T47D (cell line): ENCODE results near the gene ITGB7.

Source experiments
- DNase-seq, 2 experiments: peaks; one replicate each; pipeline versions ENCODE4 v3.0.0 to v3.0.0-alpha.2; 2011 to 2012; ENCODE audit warnings: low read depth in 1 of 2, low spot score in 1 of 2
- JUND ChIP-seq: IDR thresholded peaks from 2 replicates; pipeline ENCODE4 v1.6.1; 2012; ENCODE audit warnings: low read depth
- in situ Hi-C: cut with HindIII; loops from 2 replicates; pipeline ENCODE4 v1.10.0; 2016; ENCODE audit warnings: low sequenced_read_pairs, low pct_unique_long_range_greater_than_20kb

ITGB7 gene

GRCh38 chr12:53225635-53226424 lies 18.8 kb upstream of the ITGB7 start:
- DNase-seq, result peak in 1 of 2 experiments; percentile 69
- TF ChIP-seq JUND, result no peak
- in situ Hi-C loops, result no loop called here

GRCh38 chr12:53224897-53225634 lies 18.0 kb upstream of the ITGB7 start:
- in situ Hi-C loops, result no loop called here
- TF ChIP-seq JUND, result no peak
- no peak for DNase-seq

- in situ Hi-C loops, result no loop called here
- DNase-seq, result peak; percentile 61 to 85
- TF ChIP-seq JUND, result no peak
Observed at GRCh38 chr12:53224061-53224896, 17.2 kb upstream of the ITGB7 start.

GRCh38 chr12:53223389-53224060 lies 16.5 kb upstream of the ITGB7 start:
- DNase-seq, result no peak
- TF ChIP-seq JUND, result no peak
- in situ Hi-C loops, result no loop called here

- TF ChIP-seq JUND, result no peak
- in situ Hi-C loops, result no loop called here
Observed at GRCh38 chr12:53222806-53223261, 15.8 kb upstream of the ITGB7 start.

GRCh38 chr12:53222170-53222721 lies 15.2 kb upstream of the ITGB7 start:
- DNase-seq, result no peak
- in situ Hi-C loops, result no loop called here
- TF ChIP-seq JUND, result no peak

More at GRCh38 chr12:53222806-53223261, 15.8 kb upstream of the ITGB7 start:
- DNase-seq, result no peak

GRCh38 chr12:53221203-53222080 lies 14.4 kb upstream of the ITGB7 start:
- DNase-seq, result peak; percentile 84 to 87
- TF ChIP-seq JUND, result no peak
- in situ Hi-C loops, result no loop called here

GRCh38 chr12:53220694-53221202 lies 13.7 kb upstream of the ITGB7 start:
- no peak for TF ChIP-seq JUND
- DNase-seq, result peak; percentile 98 to 99
- in situ Hi-C loops, result no loop called here

GRCh38 chr12:53219956-53220693 lies 13.1 kb upstream of the ITGB7 start:
- TF ChIP-seq JUND, result no peak
- in situ Hi-C loops, result no loop called here
- peak; percentile 71 to 77 for DNase-seq

GRCh38 chr12:53219292-53219955 lies 12.4 kb upstream of the ITGB7 start:
- TF ChIP-seq JUND, result no peak
- in situ Hi-C loops, result no loop called here
- DNase-seq, result peak in 1 of 2 experiments; percentile 61
